ENCODE results near the gene COL4A1.

The COL4A1 gene

GRCh38 chr13:110157718-110158117 is 149.2 kb downstream of the COL4A1 start:
- DNase-seq, result no peak

GRCh38 chr13:110156301-110157049 is 150.5 kb downstream of the COL4A1 start:
- DNase-seq, result no peak

- DNase-seq, result no peak
Measured at GRCh38 chr13:110155072-110155471, 151.9 kb downstream of the COL4A1 start.

GRCh38 chr13:110154410-110154933 is 152.5 kb downstream of the COL4A1 start:
- DNase-seq, result no peak

- no peak for DNase-seq
Measured at GRCh38 chr13:110152351-110152750, 154.6 kb downstream of the COL4A1 start.

GRCh38 chr13:110151462-110151861 is 155.5 kb downstream of the COL4A1 start:
- DNase-seq, result no peak

GRCh38 chr13:110150384-110151101 is 156.4 kb downstream of the COL4A1 start:
- no peak for DNase-seq

- DNase-seq, result no peak
Measured at GRCh38 chr13:110149036-110149435, 157.9 kb downstream of the COL4A1 start.

GRCh38 chr13:110140099-110140498 is 166.9 kb downstream of the COL4A1 start:
- DNase-seq, result no peak

GRCh38 chr13:110138700-110139036 is 168.3 kb downstream of the COL4A1 start:
- DNase-seq, result no peak

GRCh38 chr13:110138010-110138699 is 168.8 kb downstream of the COL4A1 start:
- peak in 4 of 14 donors; percentile 39 to 84 (median 60) for DNase-seq

GRCh38 chr13:110137680-110138009 is 169.3 kb downstream of the COL4A1 start:
- no peak for DNase-seq

- peak in 3 of 14 donors; percentile 36 to 60 (median 43) for DNase-seq
Measured at GRCh38 chr13:110136660-110137585, 170.0 kb downstream of the COL4A1 start.

- DNase-seq, result no peak
Measured at GRCh38 chr13:110135977-110136597, 170.9 kb downstream of the COL4A1 start.

- peak in 2 of 14 donors; percentile 14 to 52 for DNase-seq
Measured at GRCh38 chr13:110134801-110135200, 172.2 kb downstream of the COL4A1 start.

GRCh38 chr13:110133425-110134235 is 173.3 kb downstream of the COL4A1 start:
- no peak for DNase-seq

GRCh38 chr13:110132225-110132982 is 174.6 kb downstream of the COL4A1 start:
- DNase-seq, result peak in 1 of 14 donors; percentile 61

GRCh38 chr13:110131424-110131823 is 175.5 kb downstream of the COL4A1 start:
- DNase-seq, result no peak

GRCh38 chr13:110130431-110130830 is 176.5 kb downstream of the COL4A1 start:
- no peak for DNase-seq
